Measurements from ENCODE around the gene LRRC49.
"Not testable (repeated sequence)": the region's sequence is repeated elsewhere in the genome, so short reads cannot be mapped to it uniquely, and the experiment has no call there.

The LRRC49 gene

GRCh38 chr15:70923311-70924080, 30.9 kb downstream of the LRRC49 start:
- no peak for DNase-seq (ENCODE audit: low read depth, low spot score)

- DNase-seq (ENCODE audit: low read depth, low spot score), result not testable (repeated sequence)
Measured at GRCh38 chr15:70926914-70927313, 34.3 kb downstream of the LRRC49 start.

- no peak for DNase-seq (ENCODE audit: low read depth, low spot score)
Measured at GRCh38 chr15:70931821-70932220, 39.2 kb downstream of the LRRC49 start.

GRCh38 chr15:70932397-70932796, 39.8 kb downstream of the LRRC49 start:
- no peak for DNase-seq (ENCODE audit: low read depth, low spot score)

- DNase-seq (ENCODE audit: low read depth, low spot score), result no peak
Measured at GRCh38 chr15:70933411-70933810, 40.8 kb downstream of the LRRC49 start.

GRCh38 chr15:70935631-70936030, 43.0 kb downstream of the LRRC49 start:
- DNase-seq (ENCODE audit: low read depth, low spot score), result no peak

GRCh38 chr15:70936326-70936725, 43.7 kb downstream of the LRRC49 start:
- no peak for DNase-seq (ENCODE audit: low read depth, low spot score)

GRCh38 chr15:70943285-70943684, 50.7 kb downstream of the LRRC49 start:
- DNase-seq (ENCODE audit: low read depth, low spot score), result not testable (repeated sequence)

GRCh38 chr15:70947351-70948335, 55.0 kb downstream of the LRRC49 start:
- DNase-seq (ENCODE audit: low read depth, low spot score), result no peak

- DNase-seq (ENCODE audit: low read depth, low spot score), result no peak
Measured at GRCh38 chr15:70950953-70951352, 58.3 kb downstream of the LRRC49 start.

GRCh38 chr15:70954171-70954570, 61.5 kb downstream of the LRRC49 start:
- no peak for DNase-seq (ENCODE audit: low read depth, low spot score)

GRCh38 chr15:70954733-70955132, 62.1 kb downstream of the LRRC49 start:
- no peak for DNase-seq (ENCODE audit: low read depth, low spot score)

- DNase-seq (ENCODE audit: low read depth, low spot score), result no peak
Measured at GRCh38 chr15:70955151-70955550, 62.5 kb downstream of the LRRC49 start.

- DNase-seq (ENCODE audit: low read depth, low spot score), result no peak
Measured at GRCh38 chr15:70956201-70956995, 63.8 kb downstream of the LRRC49 start.

GRCh38 chr15:70962084-70962483, 69.5 kb downstream of the LRRC49 start:
- no peak for DNase-seq (ENCODE audit: low read depth, low spot score)

GRCh38 chr15:70963199-70963598, 70.6 kb downstream of the LRRC49 start:
- DNase-seq (ENCODE audit: low read depth, low spot score), result no peak

GRCh38 chr15:70964058-70964457, 71.4 kb downstream of the LRRC49 start:
- DNase-seq (ENCODE audit: low read depth, low spot score), result no peak

- DNase-seq (ENCODE audit: low read depth, low spot score), result no peak
Measured at GRCh38 chr15:70964686-70965085, 72.1 kb downstream of the LRRC49 start.

GRCh38 chr15:70967646-70968045, 75.0 kb downstream of the LRRC49 start:
- DNase-seq (ENCODE audit: low read depth, low spot score), result no peak

- no peak for DNase-seq (ENCODE audit: low read depth, low spot score)
Measured at GRCh38 chr15:70974004-70974832, 81.6 kb downstream of the LRRC49 start.

GRCh38 chr15:70976851-70977250, 84.2 kb downstream of the LRRC49 start:
- no peak for DNase-seq (ENCODE audit: low read depth, low spot score)
